NCI-H2227 (cell line): ENCODE data around the gene MTUS2.

ENCODE experiments used
- DNase-seq: peaks from one replicate; lab custom pipeline; 2025; ENCODE audit not compliant: unreplicated experiment; lab: John Stamatoyannopoulos, UW

MTUS2 gene

DNA sequence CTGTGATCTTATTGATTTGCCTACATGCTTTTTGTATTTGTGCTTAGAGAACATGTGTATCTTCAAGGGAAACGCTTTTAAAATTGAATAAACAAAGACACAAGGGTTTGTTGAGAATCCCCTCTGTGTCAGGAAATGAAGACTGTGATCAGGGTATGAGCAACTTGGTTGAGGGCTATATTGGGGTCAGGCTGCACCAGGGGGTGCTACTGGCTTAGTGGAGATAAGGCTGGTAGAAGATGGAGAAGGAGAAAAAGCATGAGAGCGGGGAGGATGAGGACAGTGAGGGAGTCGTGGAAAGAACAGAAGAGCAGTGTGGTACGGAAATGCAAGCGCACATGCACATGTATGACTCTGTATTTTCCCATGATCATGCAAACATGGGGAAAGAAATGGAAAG is 201.6 kb downstream of the MTUS2 start:
- no peak for DNase-seq

DNA sequence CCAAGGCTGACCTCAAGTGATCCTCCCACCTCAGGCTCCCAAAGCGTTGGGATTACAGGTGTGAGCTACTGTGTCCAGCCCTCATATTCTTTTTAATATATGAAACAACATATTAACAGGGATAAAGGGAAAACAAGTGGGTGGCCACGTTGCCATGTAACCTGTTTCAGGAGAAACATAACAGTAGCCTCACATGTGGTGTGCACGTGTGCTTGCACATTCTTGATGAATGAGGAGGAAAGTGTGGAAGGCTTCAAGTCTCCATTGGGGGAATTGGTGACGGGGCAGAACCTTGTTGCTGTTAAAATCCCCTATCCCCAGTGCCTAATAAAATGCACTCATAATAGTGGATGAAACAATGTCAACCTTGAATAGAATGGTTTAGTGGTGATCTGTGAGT is 202.3 kb downstream of the MTUS2 start:
- DNase-seq = no peak

DNA sequence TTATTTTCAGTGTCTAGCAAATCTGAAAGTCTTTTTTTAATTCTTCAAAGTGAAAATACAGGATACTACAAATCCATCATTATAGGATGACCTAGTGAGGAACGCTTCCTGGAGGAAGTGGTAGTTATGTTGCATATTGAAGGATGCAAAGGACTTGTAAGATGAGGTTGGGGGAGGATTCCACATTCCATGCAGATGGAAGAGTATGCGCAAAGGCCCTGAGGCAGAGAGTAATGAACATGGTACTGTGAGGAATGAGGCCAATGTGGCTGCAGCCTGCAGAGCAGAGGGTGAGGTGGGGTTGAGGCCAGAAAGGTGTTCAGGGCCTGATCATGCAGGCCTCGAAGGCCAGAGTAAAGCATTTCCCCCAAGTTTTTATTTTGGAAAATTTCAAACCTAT is 202.8 kb downstream of the MTUS2 start:
- DNase-seq = no peak

DNA sequence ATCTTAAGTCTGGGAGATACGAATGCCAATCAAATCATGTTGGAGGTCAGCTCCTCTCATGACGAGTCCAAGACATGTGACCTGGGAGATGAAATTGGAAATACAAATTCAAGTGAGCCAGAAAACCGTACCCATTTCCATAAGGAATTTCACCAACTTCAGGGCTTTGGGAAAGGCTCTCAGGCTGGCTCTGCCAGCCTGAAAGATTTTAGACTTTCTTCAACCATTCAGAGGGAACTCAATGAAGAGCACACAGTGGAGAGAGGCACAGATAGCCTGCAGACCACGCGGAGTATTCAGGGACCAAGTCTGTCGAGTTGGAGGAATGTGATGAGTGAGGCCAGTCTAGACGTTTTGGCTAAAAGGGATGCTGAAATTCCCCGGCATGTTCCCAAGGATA is 204.6 kb downstream of the MTUS2 start:
- DNase-seq = no peak

DNA sequence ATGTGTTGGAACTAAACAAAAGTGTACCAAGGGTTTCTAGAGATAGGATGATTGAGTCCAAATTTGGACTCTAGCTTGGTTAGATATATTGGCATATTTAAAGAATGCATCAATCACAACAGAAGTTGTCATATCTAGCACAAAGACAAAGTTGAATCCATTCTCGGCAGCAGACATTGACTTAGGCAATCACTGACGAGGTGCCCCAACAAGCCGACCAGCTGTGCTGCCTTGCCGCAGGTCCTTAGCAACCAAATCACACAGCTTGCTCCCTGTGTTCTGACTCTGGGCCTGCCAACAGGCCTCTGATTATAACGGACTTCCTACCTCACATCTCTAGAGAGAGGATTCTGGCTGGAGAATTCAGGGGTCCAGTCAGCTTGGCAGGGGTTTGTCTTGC is 208.7 kb downstream of the MTUS2 start:
- no peak for DNase-seq

DNA sequence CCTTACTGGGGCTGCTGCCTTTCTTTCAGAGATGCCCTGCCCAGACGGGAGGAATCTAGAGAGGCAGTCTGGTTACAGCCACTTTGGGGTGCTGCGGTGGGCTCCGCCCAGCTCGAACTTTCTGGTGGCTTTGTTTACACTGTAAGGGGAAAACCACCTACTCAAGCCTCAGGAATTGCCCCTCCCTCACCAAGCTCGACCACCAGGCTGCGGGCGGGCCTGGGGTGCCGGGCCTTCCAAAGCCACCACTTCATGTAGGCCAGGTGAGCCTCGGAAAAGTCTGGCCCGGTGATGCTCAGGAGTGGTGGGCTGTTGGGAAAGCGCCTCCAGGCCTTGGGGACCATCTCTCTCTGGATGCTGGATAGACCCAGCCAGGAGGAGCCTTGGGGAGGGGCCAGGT is 218.6 kb downstream of the MTUS2 start:
- DNase-seq = no peak

DNA sequence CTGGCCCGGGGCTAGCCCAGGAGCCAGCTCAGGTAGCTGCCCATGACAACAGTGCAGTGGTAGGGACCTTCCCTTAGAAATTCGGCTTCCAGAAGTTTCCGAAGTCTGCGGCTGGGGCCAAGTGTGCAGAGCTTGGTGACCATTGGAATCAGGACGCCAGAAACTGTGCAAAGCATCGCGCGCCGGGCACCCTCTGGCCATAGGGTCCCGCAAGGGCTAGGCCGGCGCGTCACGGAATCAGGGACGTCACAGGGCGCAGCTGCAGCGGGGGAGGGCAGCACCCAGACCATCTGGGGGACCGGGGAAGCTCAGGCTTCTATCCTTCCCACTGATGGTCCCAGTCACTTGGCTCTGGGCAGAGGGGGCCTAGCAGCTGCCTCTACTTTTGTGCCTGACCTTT is 219.1 kb downstream of the MTUS2 start:
- no peak for DNase-seq

DNA sequence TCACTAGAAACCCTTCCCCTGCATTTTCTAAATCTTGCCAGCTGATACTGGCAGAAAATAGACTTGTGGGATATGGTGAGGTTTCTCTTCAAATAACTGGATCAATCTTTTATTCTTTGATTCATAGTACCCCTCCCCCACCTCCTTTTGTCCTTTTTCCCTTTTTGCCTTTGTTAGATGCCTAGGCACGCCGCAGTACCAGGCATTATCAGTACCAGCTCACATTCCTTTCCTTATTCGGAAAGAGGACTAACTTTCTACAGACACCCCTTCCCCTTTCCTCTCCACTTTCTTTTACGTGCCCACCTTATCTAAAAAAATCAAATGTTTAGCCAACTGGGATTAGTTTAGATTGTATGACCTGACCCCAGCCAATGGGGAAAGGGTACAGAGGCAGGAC is 226.4 kb downstream of the MTUS2 start:
- no peak for DNase-seq

DNA sequence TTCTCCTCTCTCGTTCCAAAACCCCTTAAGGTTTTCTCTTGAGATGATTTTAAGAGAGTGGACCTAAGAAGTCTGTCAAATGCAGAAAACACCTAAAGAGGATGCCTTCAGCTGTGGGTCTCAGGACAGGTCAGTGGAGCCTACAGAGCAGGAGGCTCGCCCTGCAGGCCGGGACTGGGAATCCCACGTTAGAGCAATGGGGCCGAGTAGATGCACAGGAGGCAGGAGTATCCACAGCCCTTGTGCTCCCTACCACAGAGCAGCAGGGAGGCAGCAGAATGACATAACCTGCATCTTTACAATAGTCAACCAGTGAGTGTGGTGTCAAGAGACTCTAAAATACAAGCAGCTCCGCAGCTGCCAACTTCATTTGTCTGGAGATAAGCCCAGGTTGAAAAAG is 229.4 kb downstream of the MTUS2 start:
- DNase-seq = no peak

DNA sequence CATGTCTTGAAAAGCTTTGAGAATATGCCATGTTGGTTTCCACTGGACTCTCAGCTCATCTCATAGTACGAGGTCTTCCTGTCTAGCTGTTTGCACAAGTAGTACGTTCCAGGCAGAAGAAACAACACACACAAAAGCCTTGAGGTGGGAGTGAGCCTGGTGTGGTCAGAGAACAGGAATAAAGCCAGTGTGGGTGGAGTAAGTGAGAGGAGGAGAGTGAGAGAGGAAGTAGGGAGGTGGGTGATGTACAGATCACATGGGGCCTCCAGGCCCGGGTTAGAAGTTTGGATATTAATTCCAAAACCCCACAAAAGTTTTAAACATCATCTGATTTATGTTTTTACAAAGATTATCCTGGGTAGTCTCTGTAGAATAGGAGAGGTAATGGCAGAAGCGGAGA is 230.6 kb downstream of the MTUS2 start:
- no peak for DNase-seq

DNA sequence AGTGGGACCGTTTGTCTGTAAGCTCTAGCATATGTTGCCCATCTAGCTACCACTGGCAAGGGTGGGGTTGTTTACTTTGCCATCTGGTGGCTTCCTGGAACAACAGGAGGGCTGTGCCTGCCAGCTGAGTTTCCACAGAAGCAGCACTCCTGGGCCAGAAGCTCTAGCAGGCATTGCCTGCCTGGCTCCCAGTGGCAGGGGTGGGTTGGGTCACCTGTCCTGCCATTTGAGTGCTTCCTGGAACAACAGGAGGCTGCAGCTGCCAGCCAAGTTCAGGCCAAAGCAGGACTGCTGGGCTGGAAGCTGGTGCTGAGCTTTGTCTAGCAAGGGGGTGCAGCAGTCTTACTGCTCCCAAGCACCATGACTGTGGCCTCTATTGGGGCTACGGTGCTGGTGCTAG is 239.7 kb downstream of the MTUS2 start:
- DNase-seq = no peak

DNA sequence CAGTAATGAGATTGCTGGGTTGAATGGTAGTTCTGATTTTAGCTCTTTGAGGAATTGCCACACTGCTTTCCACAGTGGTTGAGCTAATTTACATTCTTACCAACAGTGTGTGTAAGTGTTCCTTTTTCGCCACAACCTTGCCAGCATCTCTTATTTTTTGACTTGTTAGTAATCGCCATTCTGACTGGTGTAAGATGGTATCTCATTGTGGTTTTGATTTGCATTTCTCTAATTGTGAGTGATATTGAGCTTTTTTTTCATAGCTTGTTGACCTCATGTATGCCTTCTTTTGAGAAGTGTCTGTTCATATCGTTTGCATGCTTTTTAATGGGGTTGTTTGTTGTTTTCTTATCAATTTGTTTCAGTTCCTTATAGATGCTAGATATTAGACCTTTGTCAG is 245.0 kb downstream of the MTUS2 start:
- no peak for DNase-seq

DNA sequence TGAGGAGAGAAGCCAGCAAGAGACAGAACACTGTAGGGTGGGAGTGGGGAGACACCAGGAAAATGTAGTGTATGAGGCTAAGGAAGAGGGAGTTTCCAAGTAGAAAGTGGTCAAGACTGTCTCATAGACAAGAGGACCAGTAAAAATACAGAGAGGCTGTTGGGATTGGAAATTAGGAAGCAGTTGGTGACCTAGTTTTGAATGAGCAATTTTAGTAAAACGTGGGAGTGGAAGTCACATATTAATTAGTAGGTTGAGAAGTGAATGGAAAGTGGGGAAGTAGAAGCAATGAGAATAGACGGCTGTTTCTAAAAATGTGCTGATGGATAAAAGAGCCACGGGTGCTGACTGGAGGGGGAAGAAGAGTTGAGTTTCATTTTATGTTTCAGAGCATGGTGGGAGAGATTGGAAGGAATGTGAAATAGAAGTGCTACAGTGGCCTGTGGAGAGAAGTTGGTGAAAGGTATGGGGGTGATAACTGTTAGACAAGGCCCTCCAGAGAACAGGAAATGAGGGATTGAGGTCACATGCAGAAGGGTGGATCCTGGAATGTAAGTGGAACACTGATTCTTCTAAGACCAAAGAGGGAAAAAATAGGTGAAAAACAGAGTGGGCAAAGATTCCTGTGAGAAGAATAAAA is 247.3 kb downstream of the MTUS2 start:
- DNase-seq = no peak

DNA sequence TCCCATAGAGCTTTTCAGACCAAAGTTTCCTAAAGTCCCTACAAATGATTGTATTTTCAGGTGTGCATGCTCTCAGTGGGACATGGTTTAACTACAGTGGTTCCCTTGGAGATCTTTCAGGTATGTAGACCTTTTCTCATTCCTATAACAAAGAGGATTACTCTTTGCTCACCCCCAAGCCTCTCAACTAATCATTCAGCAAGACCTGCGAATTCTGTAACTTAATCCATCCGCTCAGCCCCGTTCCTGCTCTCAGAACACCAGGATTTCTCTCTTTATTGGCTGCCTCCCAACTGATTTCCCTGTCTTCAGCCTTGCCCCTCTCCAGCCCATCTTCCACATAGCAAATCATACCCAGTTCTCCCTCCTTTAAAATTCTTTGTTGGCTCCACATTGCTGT is 253.6 kb downstream of the MTUS2 start:
- no peak for DNase-seq

DNA sequence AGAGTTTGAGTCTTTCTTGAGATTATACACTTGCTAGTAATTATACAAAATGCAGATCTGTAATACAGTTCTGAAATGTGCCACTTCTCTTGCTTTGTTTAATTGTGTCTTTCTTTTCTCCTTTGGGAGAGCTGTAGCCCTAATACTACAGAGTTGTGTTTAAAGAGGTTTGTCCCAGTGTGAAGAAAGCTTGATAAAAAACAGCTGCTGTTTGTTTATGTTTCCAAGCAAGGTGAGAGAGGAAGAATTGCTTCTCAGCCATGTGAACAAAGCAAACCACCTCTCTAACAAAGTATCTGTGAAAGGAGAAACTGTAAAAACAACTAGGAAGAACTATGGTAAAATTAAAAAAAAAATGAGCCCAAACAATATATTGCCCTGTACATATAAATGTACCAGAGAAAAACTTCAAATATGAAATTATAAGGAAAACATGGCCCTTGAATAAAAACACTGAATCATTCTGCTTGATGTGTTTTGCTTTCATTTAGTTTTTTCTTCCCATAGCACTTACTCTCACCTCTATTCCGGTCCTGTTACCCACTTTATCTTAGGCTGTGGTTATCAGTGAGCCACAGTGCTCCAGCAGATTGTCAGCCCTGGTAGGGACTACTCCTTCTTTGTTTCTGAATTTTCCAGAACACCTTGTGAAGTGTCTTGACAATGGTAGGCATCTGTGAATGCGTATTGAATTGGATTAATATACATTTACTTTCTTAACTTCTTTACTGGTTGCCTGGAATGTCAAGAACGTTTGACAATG is 257.1 kb downstream of the MTUS2 start:
- DNase-seq = no peak

DNA sequence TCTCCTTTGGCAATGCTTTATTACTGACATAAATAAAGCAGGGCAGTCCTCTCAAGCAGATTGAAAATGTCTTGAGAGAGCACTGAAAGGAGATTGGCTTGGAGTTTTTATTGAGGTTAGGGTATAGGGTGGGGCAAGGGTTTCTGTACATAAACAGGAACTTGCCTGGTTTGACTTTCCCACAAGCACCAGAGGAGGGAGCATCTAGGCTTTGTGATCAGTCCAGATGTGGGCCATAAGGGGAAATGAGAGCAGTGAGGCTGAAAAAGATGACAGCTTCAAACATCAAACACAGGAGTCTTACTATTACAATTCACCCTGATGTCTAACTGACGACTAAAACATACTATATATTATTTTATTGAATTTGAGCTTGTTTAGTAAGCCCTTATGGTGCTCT is 260.9 kb downstream of the MTUS2 start:
- no peak for DNase-seq

DNA sequence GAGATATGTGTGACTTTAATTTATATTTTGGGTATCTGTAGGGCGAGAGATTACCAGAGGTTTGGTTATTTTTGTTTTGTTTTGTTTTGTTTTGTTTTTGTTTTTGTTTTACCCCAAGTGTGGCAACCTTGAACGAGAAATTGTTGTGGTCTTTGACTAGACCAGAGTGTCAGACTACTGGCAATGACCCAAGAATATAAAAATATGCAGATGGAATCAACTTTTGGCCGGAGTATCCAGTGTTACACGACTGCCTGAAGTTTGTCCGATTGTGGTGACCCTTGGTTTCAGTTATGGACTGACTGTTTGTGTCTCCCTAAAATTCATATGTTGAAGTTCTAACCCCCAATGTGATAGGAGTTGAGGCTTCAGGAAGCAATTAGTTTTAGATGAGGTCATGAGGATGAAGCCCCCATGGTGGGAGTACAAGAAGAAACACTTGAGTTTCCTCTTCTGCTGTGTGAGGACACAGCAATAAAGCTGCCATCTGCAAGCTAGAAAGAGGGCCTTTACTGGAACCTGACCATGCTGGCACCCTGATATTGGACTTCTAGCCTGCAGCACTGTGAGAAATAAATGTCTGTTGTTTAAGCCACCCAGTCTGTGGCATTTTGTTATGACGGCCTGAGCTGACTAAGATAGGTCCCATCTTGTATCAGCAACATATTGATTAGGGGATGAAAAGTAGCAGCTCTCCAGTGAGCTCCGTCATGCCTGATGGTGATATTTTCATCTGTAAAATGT is 261.7 kb downstream of the MTUS2 start:
- no peak for DNase-seq

DNA sequence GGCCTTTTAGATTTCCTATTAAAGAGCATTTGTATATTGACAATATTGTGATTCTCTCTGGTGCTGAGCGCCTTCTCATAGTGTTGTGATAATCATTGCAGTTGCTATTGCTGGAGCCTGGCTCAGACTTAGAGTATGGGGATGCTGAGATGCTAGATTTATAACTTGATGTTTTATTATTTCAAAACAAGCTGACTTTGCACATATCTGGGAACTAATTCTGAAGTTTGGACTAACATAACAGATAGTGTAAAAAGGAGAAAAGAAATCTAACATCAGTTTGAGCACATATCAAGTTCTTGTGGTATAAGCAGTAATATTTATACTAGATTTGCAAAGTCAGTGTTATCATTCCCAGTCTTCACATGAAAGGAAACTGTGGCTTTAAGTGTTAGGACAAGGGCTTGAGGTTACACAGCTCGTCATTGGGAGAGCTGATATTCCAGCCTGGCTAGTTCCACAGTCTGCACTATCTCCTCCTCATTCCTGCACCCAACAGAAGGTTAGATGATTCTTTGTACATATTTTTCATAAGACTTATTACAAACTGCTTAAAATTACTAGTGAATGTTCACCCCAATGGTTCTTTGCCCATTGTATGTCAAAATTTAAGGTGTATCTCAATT is 279.8 kb downstream of the MTUS2 start:
- no peak for DNase-seq

DNA sequence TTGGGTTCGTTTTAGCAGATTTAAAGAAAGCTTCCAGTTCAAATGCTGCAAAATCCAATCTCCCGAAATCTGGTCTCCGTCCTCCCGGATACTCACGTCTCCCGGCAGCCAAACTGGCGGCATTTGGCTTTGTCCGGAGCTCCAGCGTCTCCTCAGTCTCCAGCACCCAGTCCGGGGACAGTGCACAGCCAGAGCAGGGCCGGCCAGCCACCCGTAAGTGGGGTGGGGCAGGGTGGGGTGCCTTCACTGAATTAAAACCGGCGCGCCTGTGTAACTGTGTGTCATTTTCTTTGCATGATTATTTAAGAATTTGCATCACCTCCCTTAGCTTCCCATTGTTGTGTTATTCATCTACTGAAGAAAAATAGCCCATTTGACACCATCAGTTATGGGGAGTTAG is 280.6 kb downstream of the MTUS2 start:
- no peak for DNase-seq

DNA sequence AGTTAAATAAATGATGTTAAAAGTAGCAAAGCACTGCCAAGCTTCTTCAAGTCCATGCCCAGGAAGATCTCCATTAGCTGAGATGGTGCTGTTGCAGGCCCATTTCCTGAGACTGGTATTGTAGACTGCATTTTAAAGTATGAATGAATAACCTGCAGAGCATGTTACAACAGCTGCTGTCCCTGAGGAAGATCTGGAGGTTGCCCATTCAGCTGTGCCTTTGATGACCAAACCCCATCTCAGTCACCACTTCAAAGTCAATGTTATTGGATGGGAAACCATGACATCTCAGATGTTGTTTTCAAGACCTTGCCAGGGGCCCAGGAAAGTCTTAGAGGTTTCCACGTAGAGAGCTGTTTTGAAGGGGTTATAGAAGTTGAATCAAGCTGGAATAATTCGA is 281.3 kb downstream of the MTUS2 start:
- DNase-seq = no peak

DNA sequence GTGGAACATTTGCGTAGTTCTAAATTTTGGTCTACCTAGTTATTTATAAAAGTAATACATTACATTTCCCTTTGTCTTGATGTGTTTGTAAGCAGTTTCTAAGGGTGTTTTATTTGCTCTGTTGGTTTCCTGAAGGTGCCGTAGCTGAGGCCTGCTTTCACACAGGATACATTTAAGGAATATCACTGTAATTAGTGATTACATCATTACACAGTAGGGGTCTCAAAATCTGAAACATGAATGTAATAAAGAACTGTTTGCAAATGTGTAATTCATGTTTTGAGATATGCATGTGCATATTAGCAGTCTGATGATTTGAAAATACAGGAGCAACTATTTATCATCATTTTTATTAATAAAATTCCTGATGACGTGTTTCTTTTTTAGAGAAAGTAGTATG is 281.8 kb downstream of the MTUS2 start:
- DNase-seq = no peak
